ENCODE data around the gene RHOA.
"Not testable (repeated sequence)": the region's sequence is repeated elsewhere in the genome, so short reads cannot be mapped to it uniquely, and the experiment has no call there.

RHOA gene

DNA sequence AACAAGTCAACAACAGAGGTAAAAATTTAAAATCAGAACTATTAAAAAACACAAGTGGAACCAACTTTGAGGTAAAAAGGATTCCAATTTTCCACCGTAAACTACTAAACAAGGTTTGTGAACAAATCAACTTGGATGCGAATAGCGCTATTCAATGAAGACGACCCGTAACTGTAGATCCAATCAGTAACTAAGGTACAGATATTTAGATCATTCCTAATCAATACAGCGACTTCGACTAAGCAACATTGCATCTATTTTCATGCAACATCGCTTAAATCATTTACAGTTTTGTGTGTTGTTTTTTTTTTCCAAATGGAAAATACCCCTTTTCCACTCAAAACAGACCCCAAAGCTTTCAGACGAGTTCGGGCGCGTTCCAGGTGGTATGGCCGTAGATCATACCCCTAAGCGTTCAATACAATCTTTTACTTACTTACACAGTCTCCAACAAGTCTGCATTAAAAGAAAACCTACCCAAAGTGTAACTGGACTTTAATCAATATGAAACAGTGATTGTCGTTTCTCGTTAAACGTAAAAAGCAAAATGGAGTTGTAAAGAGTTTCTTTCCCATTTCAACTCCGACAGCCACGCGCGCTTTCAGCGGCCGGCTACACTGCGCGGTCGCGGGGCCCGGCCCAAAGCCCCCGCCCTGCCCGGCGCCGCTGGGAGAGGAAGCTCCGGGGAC, 786 bp downstream of the RHOA start:
- no peak for DNase-seq

DNA sequence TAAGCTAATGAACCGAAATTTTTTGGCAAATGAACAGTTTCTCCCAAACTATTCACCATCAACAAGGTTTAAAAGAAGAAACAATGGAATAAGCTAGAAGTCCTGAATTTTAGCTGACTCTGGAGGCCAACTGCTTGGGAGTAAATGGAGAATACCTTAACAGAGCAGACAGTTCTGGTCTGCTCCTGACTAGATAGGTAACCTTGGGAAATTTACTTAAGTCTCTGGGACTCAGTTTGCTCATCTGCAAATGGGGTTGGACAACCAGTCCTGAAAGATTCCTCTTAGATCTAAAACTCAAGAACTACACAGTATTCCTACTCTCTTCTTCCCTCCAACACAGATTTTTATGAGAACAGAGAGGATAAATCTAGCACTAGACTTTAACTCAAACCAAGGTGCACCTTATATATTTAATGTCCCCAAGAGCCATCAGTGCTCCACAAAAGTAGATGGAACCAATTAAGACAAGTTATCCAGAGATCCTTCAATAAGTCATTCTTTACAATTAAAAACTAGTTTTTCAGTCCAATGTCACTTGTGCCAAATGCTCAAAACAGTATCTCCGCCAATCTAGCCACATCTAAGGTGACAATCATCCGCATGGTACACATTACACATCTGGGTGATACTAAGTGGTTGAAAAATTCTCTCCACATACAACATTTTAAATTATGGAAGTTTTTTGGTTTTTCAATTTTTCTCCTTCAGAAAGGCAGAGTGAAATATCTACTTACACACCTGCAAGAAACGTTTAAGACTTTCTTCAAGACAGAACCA, 1.5 kb downstream of the RHOA start:
- DNase-seq, result no peak

DNA sequence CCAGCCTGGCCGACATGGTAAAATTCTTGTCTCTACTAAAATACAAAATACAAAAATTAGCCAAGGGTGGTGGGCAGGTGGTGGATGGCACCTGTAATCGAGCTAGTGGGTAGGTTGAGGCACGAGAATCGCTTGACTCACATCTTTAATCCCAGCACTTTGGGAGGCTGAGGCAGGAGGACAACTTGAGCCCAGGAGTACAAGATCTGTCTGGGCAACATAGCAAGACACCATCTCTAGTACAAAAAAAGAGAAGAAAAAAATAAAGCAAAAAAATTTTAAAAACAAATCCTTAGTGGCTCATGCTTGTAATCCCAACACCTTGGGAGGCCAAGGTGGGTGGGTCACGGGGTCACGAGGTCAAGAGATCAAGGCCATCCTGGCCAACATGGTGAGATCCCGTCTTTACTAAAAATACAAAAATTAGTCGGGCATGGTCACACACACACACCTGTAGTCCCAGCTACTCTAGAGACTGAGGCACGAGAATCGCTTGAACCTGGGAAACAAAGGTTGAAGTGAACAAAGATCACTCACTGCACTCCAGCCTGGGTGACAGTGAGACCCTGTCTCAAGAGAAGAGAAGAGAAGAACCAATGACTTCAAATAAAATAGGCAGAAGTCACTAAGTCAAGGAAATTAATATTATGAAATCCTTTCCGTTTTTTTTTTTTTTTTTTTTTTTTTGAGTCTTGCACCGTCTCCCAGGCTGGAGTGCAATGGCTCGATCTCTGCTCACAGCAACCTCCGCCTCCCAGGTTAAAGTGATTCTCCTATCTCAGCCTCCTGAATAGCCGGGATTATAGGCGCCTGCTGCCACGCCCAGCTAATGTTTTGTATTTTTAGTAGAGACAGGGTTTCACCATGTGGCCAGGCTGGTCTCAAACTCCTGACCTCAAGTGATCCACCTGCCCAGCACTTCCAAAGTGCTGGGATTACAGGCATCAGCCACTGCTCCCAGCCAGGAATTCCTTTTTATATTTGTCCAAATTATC, 4.9 kb downstream of the RHOA start:
- DNase-seq, result no peak

DNA sequence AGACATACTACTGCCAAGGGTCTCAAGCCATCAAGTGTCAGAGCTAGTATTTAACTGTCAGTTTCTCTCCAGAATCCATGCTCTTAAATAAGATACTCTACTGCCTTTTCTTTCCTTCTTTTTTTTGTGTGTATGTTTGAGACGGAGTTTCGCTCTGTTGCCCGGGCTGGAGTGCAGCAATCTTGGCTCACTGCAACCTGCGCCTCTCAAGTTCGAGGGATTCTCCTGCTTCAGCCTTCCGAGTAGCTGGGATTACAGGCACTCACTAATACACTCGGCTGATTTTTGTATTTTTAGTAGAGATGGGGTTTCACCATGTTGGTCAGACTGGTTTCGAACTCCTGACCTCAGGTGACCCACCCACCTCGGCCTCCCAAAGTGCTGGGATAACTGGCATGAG, 6.2 kb downstream of the RHOA start:
- DNase-seq, result not testable (repeated sequence)

DNA sequence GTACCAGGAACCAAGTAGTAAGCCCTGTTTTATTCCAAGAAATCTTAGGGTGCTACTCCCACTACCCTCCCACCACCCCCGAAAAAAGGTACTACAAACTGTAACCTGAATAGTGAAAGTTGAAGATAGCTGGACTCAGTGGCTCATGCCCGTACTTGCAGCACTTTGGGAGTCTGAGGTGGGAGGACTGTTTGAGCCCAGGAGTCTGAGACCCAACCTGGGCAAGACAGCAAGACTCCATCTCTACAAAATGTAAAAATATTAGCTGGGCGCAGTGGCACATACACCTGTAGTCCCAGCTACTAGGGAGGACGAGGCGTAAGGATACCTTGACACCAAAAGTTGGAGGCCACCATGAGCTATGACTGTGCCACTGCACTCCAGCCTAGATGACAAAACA, 7.9 kb downstream of the RHOA start:
- no peak for DNase-seq

DNA sequence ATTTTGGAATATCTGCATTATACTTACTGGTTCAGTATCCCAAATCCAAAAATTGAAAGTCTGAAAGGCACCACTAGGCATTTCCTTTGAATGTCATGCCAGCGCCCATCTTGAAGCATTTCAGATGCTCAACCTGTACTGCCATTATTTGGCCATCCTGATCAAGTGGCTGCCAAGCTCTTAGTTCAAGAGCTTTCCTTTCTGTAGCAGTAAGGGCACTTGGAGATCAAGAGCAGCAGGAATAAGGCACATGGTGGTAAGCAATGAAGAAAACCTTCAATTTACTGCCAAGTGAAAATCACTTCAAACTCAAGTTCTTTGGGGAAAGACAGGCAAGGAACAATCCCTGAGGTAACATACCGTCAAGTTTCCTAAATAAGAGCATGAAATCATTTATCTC, 10.0 kb downstream of the RHOA start:
- DNase-seq, result no peak

DNA sequence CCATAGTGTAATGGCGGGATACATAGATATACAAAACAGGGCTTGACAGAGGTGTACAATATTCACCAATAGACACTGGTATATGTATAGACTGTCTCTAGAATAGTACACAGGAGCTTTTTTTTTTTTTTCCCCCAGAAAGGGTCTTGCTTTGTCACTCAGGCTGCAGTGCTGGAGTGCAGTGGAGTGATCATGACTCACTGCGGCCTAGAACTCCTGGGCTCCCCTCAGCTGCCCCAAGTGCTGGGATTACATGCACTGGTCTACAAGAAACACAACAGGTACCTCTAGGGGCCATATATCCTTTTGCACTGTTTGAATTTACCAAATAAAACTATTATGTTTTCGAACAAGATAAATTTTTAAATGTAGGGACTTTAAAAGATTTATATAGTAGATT, 12.3 kb downstream of the RHOA start:
- no peak for DNase-seq

DNA sequence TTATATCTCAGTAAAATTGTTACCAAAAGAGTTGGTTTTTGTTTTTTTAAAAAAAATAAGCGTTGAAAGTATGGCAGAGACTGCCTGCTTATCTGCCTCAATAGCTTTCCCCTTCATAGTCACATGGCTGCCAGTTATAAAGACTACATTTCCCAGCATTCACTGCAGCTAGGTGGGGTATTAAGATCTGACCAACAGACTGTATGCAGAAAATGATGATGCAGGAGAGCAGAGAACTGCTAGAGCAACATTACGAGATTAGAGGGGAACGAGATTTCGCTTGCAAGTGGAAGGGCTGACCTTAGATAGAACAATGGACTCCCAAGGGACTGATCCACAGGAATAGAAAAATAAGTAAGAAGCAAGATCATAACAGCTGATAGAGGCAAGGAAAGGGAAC, 14.3 kb downstream of the RHOA start:
- DNase-seq, result no peak

DNA sequence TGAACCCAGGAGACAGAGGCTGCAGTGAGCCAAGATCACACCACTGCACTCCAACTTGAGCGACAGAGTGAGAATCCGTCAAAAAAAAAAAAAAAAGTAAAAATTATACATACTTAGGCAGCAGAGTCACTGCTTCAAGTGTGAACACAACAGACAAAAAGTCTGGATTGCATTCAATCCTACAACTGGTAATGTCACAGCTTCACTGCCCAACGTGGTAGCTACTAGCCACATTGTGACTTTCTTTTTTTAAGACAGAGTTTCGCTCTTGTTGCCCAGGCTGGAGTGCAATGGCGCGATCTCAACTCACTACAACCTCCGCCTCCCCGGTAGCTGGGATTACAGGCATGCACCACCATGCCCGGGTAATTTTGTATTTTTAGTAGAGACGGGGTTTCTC, 20.5 kb downstream of the RHOA start:
- DNase-seq, result not testable (repeated sequence)

DNA sequence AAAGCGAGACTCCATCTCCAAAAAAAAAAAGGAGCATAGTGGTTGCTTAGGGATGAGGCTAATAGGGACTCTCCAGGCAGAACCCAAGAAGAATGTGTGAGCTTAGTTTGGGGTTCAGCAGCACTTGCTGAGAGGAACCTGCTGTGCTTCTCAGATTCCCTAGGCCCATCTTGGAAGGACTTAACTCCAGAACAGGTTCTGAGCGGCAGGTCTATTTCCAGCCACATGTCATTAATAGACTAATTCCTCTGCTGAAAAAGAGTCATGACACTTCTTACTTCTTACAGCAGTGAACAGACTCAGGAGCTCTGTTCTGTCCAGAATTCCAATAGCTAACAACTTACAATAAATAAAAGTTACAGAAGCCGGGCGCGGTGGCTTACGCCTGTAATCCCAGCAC, 22.5 kb downstream of the RHOA start:
- no peak for DNase-seq

DNA sequence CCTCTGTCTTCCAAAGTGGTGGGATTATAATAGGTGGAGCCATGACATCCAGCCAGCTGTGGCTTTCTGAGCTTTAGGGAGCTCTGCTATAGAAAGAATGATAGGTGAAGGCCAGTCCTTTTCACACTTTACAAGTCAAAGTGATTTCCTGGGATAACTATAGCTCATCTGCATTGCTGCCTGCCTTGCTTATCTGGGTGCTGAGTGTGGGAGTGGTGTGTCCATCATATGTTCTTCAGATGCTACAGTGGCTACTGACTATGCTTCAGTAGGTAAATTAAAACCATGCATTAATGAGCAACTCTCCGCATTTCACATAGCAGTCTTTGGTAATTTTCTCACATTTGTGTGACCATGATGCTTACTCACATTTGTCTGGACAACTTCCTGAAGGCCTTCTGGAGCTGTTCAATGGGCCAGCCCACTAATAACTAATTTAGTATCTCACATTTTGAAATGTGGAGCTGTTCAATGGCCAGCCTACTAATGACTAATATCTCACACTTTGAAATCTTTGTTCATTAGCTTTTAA, 23.4 kb downstream of the RHOA start:
- no peak for DNase-seq

DNA sequence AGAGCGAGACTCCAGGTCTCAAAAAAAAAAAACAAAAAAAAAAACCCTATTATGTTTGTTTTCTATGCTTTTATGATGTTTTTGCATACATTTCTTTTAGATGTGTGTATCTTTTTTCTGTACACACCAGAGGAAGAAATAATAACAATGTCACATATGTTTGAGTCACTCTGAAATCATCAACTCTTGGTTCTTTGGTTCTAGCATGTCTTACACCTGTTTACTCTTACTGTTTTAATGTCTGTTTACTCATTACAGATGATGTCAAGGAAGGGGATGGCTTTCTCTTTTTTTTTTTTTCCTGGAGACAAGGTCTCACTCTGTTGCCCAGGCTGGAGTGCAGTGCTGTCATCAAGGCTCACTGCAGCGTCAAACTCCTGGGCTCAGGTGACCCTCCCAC, 24.1 kb downstream of the RHOA start:
- DNase-seq, result no peak

DNA sequence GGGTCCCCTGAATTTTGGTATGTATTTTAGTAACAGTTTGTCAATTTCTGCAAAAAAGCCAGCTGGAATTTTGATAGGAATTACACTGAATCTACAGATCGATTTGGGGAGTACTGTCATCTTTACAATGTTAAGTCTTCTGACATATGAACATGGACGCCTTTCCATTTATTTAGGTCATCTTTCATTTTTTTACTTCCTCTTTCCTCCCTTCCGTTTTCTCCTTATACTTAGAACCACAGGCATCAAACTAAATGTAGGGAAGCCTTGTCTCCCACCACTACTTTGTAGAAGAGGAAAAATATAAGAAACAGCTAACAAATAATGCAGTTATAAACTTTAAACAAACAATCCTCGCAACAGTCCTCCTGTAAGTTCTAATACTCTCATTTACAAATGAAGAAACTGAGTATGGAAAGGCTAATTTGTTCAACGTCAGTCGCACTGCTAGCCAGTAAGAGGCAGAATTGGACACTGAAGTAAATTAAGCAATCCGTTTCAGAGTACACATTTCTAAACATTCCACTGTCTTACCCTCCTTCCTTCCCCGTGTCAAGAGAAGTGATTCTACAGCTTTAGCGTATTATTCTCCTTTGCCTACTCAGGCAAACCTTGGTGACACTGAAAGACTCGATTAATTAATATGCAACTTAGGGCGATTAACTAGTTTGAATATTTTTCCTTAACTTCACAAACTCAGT, 25.6 kb downstream of the RHOA start:
- DNase-seq, result no peak

DNA sequence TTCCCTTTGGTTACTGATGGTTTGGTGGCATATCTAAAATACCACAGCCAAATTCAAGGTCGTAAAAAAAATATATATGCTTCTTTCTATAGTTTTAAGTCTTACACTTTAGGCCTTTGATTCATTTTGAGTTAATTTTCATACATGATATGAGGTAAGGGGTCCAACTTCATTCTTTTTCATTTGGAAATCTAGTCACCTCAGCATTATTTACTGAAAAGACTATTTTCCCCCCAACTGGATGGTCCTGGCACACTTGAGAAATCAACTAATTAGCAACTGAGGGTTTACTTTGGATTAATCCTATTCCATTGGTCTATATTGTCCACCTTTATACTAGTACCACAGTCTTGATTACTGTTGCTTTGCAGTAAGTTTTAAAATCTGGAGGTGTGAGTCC, 26.2 kb downstream of the RHOA start:
- no peak for DNase-seq

DNA sequence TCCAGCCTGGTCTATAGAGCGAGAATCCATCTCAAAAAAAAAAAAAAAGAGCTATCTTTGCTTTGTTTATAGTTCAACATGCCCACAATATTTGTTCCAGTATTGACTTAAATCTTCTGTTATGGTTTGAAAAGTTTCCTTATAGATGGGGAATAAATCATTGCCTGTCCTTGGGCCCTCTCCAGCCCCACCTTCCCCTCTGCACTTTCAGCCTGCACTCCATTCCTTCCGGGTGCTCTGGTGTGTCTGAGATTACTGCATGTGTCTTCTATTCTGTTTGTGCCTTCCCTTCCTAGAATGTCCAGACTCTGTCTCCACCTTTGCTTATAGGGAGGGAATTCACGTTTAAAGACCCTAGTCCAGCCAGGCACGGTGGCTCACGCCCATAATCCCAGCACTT, 28.4 kb downstream of the RHOA start:
- DNase-seq, result no peak

DNA sequence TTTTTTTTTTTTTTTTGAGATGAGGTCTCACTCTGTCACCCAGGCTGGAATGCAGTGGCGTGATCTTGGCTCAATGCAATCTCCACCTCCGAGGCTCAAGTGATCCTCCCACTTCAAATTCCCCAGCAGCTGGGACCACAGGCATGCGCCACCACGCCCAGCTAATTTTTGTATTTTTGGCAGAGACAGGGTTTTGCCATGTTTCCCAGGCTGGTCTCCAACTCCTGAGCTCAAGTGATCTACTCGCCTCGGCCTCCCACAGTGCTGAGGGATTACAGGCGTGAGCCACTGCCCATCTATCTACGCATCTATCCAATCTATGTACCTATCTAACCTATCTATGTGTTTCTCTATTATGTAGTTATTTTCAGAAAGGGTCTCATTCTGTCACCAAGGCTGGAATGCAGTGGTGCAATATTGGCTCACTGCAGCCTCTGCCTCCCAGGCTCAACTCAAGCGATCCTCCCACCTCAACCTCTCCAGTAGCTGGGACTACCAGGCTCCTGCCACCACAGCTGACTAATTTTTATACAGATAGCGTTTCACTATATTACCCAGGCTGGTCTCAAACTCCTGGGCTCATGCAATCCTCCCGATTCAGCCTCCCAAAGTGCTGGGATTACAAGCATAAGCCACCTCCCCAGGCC, 33.4 kb downstream of the RHOA start:
- no peak for DNase-seq

DNA sequence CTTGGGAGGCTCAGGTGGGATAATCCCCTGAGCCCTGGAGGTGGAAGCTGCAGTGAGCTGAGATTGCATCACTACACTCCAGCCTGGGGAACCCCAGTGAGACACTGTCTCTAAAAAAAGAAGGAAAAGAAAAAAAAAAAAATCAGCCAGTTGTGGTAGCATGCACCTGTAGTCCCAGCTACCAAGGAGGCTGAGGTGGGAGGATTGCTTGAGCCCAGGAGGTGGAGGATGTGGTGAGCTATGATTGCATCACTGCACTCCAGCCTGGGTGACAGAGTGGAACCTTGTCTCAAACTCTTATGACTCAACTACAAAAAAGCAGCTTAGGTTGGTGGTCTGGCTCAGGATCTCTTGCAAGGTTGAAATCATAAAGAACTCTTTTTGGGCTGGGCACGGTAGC, 34.3 kb downstream of the RHOA start:
- DNase-seq, result peak; percentile 77

DNA sequence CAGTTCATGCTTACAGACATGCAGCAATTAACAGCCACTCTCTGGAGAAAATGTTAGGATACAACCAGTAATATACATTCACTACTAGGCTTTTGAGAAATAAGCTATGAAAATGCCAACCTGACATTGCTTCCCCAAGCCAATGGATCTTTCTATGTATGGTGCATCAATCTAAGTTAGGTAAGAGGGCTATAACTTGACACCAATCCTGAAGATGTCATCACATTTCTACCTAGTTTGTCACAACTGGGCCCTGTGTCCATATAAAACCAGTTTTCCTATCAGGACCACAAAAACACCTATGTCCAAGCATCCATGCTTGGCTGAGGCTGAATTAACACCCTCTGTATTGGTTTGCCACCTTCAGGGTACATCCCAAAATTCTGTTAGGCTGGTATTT, 39.8 kb downstream of the RHOA start:
- no peak for DNase-seq

DNA sequence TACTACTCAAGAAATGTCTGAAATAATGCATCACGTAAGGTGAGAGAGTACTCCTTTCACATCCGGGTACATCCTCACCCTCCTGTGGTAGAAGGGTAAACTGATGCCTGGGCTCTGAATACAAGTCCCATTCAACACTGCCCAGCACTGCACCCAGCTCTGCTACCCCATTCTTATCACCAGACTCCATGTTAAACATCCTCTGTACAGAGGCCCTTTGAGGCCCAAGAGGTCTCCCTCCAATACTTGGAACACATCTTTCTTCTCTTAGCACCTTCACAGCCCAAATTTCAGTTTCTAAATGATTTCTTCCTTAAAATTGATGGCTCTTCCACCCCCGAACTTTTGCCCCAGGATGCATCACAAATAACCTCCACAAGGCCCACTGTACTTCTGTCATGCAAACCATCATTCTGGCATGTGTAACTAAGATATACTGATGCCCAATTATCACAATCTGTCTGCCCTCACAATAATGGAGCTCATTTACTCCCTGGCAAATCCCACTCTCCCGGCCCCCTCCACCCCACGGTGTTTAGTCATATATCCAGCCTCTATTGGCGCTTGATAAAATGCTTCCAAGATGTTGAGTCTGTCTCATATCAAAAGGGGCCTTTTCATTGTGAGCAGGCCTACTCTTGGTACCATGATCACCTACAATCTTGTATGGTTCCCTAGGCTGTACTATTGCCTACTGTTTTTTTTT, 41.0 kb downstream of the RHOA start:
- DNase-seq, result no peak

DNA sequence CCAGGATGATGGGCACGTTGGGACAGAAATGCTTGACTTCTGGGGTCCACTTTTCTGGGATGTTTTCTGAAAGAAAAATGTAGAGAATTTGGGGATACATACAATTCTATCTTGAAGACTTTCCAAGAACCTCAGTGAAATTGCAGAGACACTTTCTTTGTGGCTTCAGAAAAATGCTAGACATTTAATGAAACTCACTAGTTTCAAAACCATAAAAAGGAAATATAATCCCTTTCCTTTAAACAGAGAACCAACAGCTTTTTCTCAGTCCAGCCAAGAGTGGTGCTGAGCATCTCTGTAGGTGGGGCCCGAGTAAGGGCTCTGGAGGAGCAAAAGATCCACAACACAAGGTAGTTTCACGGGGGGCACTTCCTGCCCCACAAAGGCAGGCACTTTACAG, 49.2 kb downstream of the RHOA start:
- no peak for DNase-seq

DNA sequence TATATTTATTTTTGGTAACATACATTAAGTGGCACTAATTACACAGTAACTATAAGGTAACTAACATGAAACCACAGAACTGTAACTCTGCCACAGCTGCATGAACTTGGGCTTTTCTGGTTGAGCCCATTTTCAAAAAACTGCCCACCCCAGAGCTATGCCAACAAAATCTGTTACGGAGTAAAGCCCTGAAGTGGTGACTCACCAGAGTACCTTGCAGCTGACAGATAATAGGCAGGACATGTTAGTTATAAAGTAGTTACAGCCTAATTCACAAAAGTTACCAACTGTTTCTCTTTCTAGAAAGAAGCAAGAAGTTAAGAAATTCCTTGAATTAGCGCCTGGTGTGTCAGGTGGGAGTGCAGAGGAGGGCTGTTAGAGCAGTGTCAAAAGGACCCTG, 52.2 kb downstream of the RHOA start:
- DNase-seq, result no peak

DNA sequence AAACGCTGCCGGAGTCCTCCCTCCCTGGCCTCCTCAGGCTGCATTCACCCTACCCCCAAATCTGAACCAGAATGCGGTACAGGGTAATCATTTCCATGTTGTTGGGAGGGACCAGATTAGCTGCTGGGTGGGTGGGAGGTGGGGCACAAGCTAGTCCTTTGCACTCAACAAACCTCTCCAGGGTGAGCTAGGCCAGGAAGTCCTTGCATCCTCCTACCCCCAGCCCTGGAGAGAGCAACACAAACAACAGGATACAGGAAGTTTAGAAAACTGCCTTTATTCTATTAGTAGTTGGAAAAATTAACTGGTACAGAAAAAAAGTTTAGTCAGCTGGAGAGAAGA, 52.9 kb downstream of the RHOA start:
- no peak for DNase-seq

All from activated effector memory CD4-positive, alpha-beta T cell treated with anti-CD3 and anti-CD28 coated beads, Interleukin-2, amount 50 U/mL, for 16 hours (primary cell).